HEK293 (cell line): ENCODE measurements around the gene MATR3.

Source experiments
- CTCF ChIA-PET: fragments of 350-600 bp; formaldehyde crosslinking; extraction: SDS; loops from one replicate; lab custom pipeline; 2021; ENCODE audit warnings: antibody characterized with exemption; lab: Yijun Ruan, JAX
- POLR2A ChIA-PET: fragments of 300-600 bp; formaldehyde crosslinking; extraction: SDS; loops from one replicate; lab custom pipeline; 2020; ENCODE audit warnings: antibody characterized with exemption, inconsistent platforms; lab: Yijun Ruan, JAX
- H3K27ac ChIP-seq: fragments of 200-500 bp; sonication (Bioruptor generic); 2 replicates; pipeline ENCODE4 v1.5.1; 2014; ENCODE audit warnings: low read depth, low read length, control low read depth, inconsistent platforms; ENCODE audit errors: extremely low read depth
- H3K36me3 ChIP-seq, 2 experiments: fragments of 200-500 bp in 1 of 2; sonication (Bioruptor generic) in 1 of 2; 1 replicate in 1 of 2; 2 replicates in 1 of 2; pipeline ENCODE4 v1.5.1; 2014 to 2017; ENCODE audit warnings: inconsistent platforms in 2 of 2, low read length in 2 of 2; ENCODE audit not compliant: control insufficient read depth in 2 of 2, insufficient read depth in 1 of 2
- H3K4me1 ChIP-seq: fragments of 200-500 bp; sonication (Bioruptor generic); 2 replicates; pipeline ENCODE4 v1.5.1; 2014; ENCODE audit warnings: mild to moderate bottlenecking, low read length, inconsistent platforms; ENCODE audit not compliant: control insufficient read depth, insufficient read depth
- H3K4me3 ChIP-seq: 2 replicates; pipeline ENCODE4 v1.5.1; 2011; ENCODE audit warnings: low read depth, mild to moderate bottlenecking, control low read depth, low read length, moderate library complexity
- H3K9me3 ChIP-seq: fragments of 200-500 bp; sonication (Bioruptor generic); 2 replicates; pipeline ENCODE4 v1.5.1; 2014; ENCODE audit warnings: low read depth, low read length, inconsistent platforms; ENCODE audit not compliant: control insufficient read depth, insufficient read depth
- KLF10 ChIP-seq: fragments of 450-650 bp; IDR thresholded peaks from 2 replicates; pipeline ENCODE4 v1.5.1; 2018; ENCODE audit warnings: missing biosample characterization, mild to moderate bottlenecking, missing genetic modification characterization
- KLF9 ChIP-seq: fragments of 450-650 bp; formaldehyde crosslinking; IDR thresholded peaks from 2 replicates; pipeline ENCODE4 v1.5.1; 2016; ENCODE audit warnings: missing biosample characterization, missing genetic modification characterization, low read depth
- ZBTB17 ChIP-seq: fragments of 450-650 bp; formaldehyde crosslinking; IDR thresholded peaks from 2 replicates; pipeline ENCODE4 v1.5.1; 2016; ENCODE audit warnings: missing biosample characterization, missing genetic modification characterization
- ZBTB48 ChIP-seq: fragments of 450-650 bp; formaldehyde crosslinking; IDR thresholded peaks from 2 replicates; pipeline ENCODE4 v1.5.1; 2016; ENCODE audit warnings: missing biosample characterization, missing genetic modification characterization
- ZNF16 ChIP-seq: fragments of 450-650 bp; formaldehyde crosslinking; IDR thresholded peaks from 2 replicates; pipeline ENCODE4 v1.5.1; 2016; ENCODE audit warnings: low read depth, missing biosample characterization, missing genetic modification characterization
- ZNF184 ChIP-seq: fragments of 450-650 bp; IDR thresholded peaks from 2 replicates; pipeline ENCODE4 v1.5.1; 2018; ENCODE audit warnings: missing biosample characterization, mild to moderate bottlenecking, missing genetic modification characterization
- ZNF221 ChIP-seq: fragments of 450-650 bp; formaldehyde crosslinking; IDR thresholded peaks from 2 replicates; pipeline ENCODE4 v1.5.1; 2017; ENCODE audit warnings: missing biosample characterization, missing genetic modification characterization, borderline replicate concordance
- ZNF335 ChIP-seq: fragments of 450-650 bp; formaldehyde crosslinking; conservative IDR thresholded peaks from 2 replicates; pipeline ENCODE4 v1.5.1; 2016; ENCODE audit warnings: missing biosample characterization, missing genetic modification characterization
- ZNF350 ChIP-seq: fragments of 450-650 bp; formaldehyde crosslinking; IDR thresholded peaks from 2 replicates; pipeline ENCODE4 v1.5.0; 2017; ENCODE audit warnings: missing biosample characterization, mild to moderate bottlenecking, missing genetic modification characterization
- ZNF366 ChIP-seq: fragments of 450-650 bp; formaldehyde crosslinking; conservative IDR thresholded peaks from 2 replicates; pipeline ENCODE4 v1.5.1; 2016; ENCODE audit warnings: missing biosample characterization, missing genetic modification characterization
- ZNF596 ChIP-seq: fragments of 450-650 bp; IDR thresholded peaks from 2 replicates; pipeline ENCODE4 v1.5.0; 2018; ENCODE audit warnings: missing biosample characterization, mild to moderate bottlenecking, missing genetic modification characterization, moderate library complexity
- ZNF623 ChIP-seq: fragments of 450-650 bp; formaldehyde crosslinking; IDR thresholded peaks from 2 replicates; pipeline ENCODE4 v1.5.1; 2016; ENCODE audit warnings: missing biosample characterization, missing genetic modification characterization
- ZNF677 ChIP-seq: fragments of 450-650 bp; IDR thresholded peaks from 2 replicates; pipeline ENCODE4 v1.5.0; 2018; ENCODE audit warnings: missing biosample characterization, mild to moderate bottlenecking, missing genetic modification characterization, moderate library complexity
- ZSCAN16 ChIP-seq: fragments of 450-650 bp; formaldehyde crosslinking; IDR thresholded peaks from 2 replicates; pipeline ENCODE4 v1.5.1; 2016; ENCODE audit warnings: missing biosample characterization, missing genetic modification characterization
- TF ChIP-seq, protein P1 (sequence below): fragments of 450-650 bp; formaldehyde crosslinking; optimal IDR thresholded peaks from 2 replicates; pipeline ENCODE3; 2016; ENCODE audit warnings: missing biosample characterization, mild to moderate bottlenecking, missing genetic modification characterization
- TF ChIP-seq, protein P2 (sequence below): fragments of 450-650 bp; formaldehyde crosslinking; IDR thresholded peaks from 2 replicates; pipeline ENCODE4 v1.5.1; 2016; ENCODE audit warnings: missing biosample characterization, missing genetic modification characterization
- TF ChIP-seq, protein P3 (sequence below): fragments of 450-650 bp; formaldehyde crosslinking; conservative IDR thresholded peaks from 2 replicates; pipeline ENCODE4 v1.5.1; 2016; ENCODE audit warnings: low read depth, missing biosample characterization, missing genetic modification characterization

Gene MATR3

DNA sequence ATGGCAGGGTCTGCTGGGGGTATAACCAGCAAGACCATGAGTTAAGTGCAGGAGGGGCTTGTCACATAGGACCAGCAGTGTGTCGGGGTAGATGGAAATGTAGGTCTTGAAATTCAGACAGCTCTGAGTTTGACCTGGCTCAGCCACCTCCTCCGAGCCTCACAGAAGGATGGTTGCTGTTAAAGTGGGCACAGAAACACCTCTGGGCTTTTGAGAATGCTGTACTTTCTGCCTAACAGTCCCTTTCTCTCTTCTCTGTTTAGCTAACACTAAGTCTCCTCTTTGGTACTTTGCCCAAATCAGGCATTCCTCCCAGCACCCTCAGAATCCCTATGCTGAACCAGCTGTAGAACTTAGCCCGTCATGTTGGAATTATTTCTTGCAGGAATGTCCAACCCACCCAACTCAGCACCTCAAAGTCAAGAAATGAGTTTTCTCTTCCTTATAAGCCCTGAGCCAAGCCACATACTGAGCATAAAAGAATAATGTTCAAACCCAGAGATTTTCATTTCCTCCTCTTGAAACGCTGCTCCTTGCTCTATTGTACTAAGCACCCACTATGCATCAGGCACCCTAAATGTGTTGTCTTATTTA, 41.7 kb upstream of the MATR3 start:
- POLR2A ChIA-PET: no interaction called here
- no peak for TF ChIP-seq KLF10 (tag by site-specific recombination)
- 0 out of 2 replicates have a peak, but pooled peaks have one; percentile 20 for TF ChIP-seq ZNF335 (tag by site-specific recombination)
- TF ChIP-seq, protein P1, sequence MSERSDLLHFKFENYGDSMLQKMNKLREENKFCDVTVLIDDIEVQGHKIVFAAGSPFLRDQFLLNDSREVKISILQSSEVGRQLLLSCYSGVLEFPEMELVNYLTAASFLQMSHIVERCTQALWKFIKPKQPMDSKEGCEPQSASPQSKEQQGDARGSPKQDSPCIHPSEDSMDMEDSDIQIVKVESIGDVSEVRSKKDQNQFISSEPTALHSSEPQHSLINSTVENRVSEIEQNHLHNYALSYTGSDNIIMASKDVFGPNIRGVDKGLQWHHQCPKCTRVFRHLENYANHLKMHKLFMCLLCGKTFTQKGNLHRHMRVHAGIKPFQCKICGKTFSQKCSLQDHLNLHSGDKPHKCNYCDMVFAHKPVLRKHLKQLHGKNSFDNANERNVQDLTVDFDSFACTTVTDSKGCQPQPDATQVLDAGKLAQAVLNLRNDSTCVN (tag by site-specific recombination): no peak
- TF ChIP-seq, protein P2, sequence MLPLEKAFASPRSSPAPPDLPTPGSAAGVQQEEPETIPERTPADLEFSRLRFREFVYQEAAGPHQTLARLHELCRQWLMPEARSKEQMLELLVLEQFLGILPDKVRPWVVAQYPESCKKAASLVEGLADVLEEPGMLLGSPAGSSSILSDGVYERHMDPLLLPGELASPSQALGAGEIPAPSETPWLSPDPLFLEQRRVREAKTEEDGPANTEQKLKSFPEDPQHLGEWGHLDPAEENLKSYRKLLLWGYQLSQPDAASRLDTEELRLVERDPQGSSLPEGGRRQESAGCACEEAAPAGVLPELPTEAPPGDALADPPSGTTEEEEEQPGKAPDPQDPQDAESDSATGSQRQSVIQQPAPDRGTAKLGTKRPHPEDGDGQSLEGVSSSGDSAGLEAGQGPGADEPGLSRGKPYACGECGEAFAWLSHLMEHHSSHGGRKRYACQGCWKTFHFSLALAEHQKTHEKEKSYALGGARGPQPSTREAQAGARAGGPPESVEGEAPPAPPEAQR (tag by site-specific recombination): no peak

DNA sequence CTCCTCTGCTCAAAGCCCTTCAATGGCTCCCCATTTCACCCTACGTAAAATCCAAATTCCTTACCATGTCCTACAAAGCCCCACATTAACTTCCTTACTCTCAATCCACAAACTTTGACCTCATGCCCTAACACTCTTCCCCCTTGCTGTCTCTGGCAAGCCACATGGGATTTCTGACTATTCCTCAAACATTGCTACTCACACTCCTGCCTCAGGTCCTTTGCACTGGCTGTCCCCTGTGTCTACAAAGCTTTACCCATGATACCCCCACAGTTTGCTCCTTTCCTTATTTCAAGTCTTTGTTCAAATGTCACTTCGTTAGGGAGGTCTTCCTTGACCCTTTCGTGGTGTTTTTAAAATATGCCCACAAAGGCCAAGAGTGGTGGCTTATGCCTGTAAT, 40.4 kb upstream of the MATR3 start:
- Histone ChIP-seq H3K9me3 (no peaks in the 10 kb centered on the region), H3K4me1 (peaks cover under 1% of the 10 kb centered on the region; the same call in 1 of the 2 replicates), H3K36me3 (no peaks in the 10 kb centered on the region), H3K27ac (no peak overlapping the region), H3K4me3 (no peak overlapping the region)
- ChIA-PET CTCF (no interaction called here), POLR2A (no interaction called here)
- TF ChIP-seq ZNF623: peak; percentile 96
- TF ChIP-seq ZBTB48 (tag by site-specific recombination): no peak
- no peak for TF ChIP-seq ZBTB17
- no peak for TF ChIP-seq ZSCAN16 (tag by site-specific recombination)
- TF ChIP-seq ZNF366: no peak
- TF ChIP-seq, protein P3, sequence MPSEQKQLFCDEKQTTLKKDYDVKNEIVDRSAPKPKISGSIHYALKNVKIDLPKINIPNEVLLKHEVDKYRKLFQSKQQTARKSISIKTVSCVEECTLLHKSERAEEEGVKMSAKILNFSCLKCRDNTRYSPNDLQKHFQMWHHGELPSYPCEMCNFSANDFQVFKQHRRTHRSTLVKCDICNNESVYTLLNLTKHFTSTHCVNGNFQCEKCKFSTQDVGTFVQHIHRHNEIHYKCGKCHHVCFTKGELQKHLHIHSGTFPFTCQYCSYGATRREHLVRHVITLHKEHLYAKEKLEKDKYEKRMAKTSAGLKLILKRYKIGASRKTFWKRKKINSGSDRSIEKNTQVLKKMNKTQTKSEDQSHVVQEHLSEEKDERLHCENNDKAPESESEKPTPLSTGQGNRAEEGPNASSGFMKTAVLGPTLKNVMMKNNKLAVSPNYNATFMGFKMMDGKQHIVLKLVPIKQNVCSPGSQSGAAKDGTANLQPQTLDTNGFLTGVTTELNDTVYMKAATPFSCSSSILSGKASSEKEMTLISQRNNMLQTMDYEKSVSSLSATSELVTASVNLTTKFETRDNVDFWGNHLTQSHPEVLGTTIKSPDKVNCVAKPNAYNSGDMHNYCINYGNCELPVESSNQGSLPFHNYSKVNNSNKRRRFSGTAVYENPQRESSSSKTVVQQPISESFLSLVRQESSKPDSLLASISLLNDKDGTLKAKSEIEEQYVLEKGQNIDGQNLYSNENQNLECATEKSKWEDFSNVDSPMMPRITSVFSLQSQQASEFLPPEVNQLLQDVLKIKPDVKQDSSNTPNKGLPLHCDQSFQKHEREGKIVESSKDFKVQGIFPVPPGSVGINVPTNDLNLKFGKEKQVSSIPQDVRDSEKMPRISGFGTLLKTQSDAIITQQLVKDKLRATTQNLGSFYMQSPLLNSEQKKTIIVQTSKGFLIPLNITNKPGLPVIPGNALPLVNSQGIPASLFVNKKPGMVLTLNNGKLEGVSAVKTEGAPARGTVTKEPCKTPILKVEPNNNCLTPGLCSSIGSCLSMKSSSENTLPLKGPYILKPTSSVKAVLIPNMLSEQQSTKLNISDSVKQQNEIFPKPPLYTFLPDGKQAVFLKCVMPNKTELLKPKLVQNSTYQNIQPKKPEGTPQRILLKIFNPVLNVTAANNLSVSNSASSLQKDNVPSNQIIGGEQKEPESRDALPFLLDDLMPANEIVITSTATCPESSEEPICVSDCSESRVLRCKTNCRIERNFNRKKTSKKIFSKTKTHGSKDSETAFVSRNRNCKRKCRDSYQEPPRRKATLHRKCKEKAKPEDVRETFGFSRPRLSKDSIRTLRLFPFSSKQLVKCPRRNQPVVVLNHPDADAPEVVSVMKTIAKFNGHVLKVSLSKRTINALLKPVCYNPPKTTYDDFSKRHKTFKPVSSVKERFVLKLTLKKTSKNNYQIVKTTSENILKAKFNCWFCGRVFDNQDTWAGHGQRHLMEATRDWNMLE (tag by site-specific recombination): no peak
- no peak for TF ChIP-seq ZNF677 (tag by site-specific recombination)
- TF ChIP-seq KLF9: no peak
- no peak for TF ChIP-seq ZNF221
- no peak for TF ChIP-seq ZNF350 (tag by site-specific recombination)
- TF ChIP-seq ZNF16 (tag by site-specific recombination): peak; percentile 35; the same call in 1 of the 2 replicates
- TF ChIP-seq ZNF184 (tag by site-specific recombination): no peak
- no peak for TF ChIP-seq ZNF596 (tag by site-specific recombination)

More for the DNA sequence above, 41.7 kb upstream of the MATR3 start:
- CTCF ChIA-PET: interaction anchor here (0.8 kb wide), 1 partner anchor 46 kb away, joined by 3 read pairs; no protein-coding TSS in a partner anchor
- no peaks in the 10 kb centered on the region for H3K9me3 ChIP-seq
- H3K4me3 ChIP-seq: no peak overlapping the region
- H3K36me3 ChIP-seq: no peaks in the 10 kb centered on the region
- peaks cover 11% of the 10 kb centered on the region for H3K4me1 ChIP-seq
- H3K27ac ChIP-seq: no peak overlapping the region
